Measurements from ENCODE around the gene CTSW.
"Not testable (repeated sequence)": the region's sequence is repeated elsewhere in the genome, so short reads cannot be mapped to it uniquely, and the experiment has no call there.

Gene CTSW, protein sequence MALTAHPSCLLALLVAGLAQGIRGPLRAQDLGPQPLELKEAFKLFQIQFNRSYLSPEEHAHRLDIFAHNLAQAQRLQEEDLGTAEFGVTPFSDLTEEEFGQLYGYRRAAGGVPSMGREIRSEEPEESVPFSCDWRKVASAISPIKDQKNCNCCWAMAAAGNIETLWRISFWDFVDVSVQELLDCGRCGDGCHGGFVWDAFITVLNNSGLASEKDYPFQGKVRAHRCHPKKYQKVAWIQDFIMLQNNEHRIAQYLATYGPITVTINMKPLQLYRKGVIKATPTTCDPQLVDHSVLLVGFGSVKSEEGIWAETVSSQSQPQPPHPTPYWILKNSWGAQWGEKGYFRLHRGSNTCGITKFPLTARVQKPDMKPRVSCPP

DNA sequence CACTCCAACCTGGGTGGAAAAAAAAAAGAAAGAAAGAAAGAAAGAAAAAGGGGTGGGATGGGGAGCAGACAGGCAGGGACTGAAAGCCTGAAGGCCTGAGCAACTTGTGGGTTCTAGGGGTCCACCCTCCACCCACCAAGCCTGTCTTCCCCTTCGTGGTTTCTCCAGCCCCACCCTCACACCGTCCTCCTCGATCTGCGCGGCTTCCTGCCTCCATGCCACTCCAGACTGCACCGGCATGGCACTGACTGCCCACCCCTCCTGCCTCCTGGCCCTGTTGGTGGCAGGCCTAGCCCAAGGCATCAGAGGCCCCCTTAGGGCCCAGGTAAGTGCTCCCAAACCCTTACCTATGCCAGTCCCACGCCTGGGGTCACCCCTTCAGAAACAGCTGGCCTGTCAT lies at the start of gene CTSW:
CTSW (plus strand) TSS at position 221 of the 400 bp plus-strand sequence; CDS start at position 239, 18 bp downstream.
- no peak for DNase-seq (ENCODE audit: low read depth in 2 of 2)

DNA sequence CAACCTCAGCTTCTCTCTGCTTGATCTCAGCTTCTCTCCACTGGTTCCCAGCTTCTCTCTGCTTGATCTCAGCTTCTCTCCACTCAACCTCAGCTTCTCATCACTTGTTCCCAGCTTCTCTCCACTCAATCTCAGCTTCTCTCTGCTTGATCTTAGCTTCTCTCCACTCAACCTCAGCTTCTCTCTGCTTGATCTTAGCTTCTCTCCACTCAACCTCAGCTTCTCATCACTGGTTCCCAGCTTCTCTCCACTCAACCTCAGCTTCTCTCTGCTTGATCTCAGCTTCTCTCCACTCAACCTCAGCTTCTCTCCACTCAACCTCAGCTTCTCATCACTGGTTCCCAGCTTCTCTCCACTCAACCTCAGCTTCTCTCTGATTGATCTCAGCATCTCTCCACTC lies 47.4 kb upstream of the CTSW start:
- not testable (repeated sequence) for DNase-seq (ENCODE audit: low read depth in 2 of 2)

DNA sequence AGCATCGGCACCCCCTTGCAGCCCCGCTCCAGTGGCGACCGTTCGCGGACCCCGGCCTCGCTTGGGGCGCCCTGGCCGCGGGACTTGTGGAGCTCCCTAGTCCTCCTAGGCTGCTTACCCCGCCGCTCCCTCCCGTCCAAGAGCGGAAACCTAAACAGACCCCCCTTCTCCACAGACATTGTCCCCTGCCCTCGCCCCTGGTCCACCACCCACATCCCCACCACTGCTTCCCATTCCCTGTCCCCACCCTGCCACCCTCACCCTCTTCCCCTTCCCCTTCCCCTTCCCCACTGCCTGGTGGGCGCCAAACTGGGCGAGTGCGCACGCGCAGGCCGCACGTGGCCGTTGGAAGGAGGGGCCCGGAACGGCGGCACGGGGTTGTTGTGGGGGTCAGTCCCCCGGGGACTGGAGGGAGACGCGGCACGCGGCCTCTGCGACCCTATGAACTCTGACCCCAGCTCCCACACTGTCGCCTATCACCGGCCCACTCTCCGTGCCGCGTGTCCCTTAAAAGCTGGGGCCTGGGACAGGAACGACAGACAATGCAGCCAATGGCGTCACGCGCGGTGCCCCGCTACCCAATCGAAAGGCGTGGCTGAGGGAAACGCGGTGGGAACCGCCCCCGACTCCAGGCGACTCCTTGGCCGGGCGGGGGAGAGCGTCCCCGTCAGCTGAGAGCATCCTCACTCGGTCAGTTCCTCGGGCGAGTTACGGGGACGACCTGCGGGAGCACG lies 46.2 kb upstream of the CTSW start, which contains the start of gene SNX32:
SNX32 (plus strand) TSS at position 667 of the 734 bp plus-strand sequence. CDS start 103 bp downstream, outside the sequence.
- DNase-seq (ENCODE audit: low read depth in 2 of 2), result peak; percentile 83 to 85

DNA sequence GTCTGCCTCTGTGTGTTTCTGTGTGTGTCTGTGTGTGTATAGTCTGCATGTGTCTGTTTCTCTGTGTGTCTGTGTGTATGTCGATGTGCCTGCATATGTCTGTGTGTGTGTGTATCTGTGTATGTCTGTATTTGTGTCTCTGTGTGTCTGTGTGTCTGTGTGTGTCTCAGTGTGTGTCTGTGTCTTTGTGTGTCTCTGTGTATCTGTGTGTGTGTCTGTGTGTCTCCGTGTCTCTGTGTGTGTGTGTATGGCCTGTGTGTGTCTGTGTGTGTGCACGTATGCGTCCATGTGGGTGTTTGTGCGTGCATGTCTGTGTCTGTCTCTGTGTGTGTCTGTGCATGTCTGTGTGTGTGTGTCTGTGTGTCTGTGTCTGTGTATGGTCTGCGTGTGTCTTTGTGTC lies 45.4 kb upstream of the CTSW start:
- no peak for DNase-seq (ENCODE audit: low read depth in 2 of 2)

DNA sequence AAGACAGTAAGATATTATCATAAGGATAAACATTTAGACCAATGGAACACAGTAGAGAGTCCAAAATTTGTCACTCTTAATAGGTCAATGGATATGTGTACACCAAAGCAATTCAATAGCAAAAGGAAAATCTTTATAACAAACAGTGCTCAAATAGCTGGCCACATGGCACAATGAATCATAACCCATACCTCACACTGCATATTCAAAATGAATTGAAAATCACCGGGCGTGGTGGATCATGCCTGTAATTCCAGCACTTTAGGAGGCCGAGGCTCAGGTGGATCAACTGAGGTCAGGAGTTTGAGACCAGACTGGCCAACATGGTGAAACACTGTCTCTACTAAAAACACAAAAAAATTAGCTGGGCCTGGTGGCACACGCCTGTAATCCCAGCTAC lies 37.5 kb upstream of the CTSW start:
- no peak for DNase-seq (ENCODE audit: low read depth in 2 of 2)

DNA sequence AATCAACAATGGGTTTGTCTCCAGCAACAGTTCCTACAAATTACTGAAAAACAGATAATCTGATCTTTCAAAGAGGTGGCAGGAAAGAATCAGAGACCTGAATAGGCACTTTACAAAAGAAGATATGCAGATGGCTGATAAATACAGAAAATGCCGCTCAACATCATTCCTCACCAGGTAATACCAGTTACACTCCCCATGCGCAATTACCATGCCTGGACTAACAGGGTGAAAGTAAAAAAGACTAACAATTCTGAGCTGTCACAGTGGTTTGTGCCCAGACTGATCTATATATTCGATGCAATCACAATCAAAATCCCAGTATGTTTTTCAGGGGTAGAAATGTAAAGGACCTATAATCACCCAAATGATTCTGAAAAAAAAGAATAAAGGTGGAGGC lies 35.8 kb upstream of the CTSW start:
- no peak for DNase-seq (ENCODE audit: low read depth in 2 of 2)

DNA sequence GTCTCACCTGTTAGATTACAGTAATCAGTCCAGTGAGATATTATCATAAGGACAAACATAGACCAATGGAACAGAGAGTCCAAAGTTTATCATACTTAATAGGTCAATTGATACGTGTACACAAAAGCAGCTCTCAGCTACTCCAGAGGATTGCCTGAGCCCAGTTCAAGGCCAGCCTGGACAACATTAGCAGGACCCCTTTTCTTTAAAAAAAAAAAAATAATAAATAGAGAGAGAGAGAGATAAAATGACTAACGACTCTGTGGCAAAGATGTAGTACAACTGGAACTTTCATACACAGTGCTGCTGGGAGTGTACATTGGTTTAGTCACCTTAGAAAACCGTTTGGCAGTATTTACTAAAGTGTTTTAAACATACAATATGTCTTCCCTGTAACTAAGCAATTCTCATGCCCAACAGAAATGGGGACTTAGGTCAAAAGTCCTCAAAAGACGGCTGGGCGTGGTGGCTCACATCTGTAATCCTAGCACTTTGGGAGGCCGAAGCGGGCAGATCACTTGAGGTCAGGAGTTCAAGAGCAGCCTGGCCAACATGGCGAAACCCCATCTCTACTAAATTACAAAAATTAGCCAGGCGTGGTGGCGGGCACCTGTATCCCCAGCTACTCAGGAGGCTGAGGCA lies 35.3 kb upstream of the CTSW start:
- DNase-seq (ENCODE audit: low read depth in 2 of 2), result no peak

DNA sequence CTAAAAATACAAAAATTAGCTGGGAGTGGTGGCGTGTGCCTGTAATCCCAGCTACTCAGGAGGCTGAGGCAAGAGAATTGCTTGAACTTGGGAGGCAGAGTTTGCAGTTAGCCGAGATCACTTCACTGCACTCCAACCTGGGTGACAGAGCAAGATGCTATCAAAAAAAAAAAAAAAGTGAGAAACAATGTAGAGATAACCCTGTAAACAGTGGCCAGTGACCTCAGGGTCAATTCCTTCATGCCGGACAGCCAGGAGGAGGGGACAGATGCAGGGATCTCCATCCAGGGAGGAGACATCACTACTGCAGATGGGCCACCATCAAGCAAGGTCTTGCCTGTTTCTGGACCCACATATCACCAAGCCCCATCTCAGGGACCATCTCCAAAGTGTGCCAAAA lies 31.9 kb upstream of the CTSW start:
- no peak for DNase-seq (ENCODE audit: low read depth in 2 of 2)

DNA sequence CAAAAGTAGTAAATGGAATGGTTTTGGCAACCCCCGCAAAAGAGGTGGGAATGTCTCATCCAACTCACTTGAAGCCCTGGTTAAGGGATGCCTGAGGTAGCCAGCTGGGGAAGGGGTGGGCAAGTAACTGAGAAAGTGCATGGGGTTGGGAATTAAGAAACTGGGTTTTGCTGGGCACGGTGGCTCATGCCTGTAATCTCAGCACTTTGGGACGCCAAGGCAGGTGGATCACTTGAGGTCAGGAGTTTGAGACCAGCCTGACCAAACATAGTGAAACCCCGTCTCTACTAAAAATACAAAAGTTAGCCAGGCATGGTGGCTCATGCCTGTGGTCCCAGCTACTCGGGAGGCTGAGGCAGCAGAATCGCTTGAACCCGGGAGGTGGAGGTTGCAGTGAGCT lies 30.9 kb upstream of the CTSW start:
- not testable (repeated sequence) for DNase-seq (ENCODE audit: low read depth in 2 of 2)

DNA sequence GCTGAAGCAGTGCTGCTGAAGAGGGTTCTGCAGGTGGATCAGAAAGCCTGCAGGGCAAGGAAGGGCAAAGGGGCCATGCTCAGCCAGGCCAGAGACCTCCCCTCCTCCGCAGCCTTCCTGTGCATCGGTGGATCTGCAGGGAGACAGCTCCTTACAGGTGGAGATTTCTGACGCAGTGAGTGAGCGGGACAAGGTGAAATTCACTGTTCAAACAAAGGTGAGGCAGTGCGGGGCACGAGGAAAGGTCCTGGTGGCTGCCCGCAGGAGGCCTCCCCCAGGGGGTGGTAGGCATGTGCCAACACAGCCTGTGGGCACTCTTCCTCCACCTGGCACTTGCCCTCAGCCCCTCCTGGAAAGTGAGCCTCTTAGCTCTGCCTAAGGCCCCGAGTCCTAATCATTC lies 30.3 kb upstream of the CTSW start:
- DNase-seq (ENCODE audit: low read depth in 2 of 2), result no peak

DNA sequence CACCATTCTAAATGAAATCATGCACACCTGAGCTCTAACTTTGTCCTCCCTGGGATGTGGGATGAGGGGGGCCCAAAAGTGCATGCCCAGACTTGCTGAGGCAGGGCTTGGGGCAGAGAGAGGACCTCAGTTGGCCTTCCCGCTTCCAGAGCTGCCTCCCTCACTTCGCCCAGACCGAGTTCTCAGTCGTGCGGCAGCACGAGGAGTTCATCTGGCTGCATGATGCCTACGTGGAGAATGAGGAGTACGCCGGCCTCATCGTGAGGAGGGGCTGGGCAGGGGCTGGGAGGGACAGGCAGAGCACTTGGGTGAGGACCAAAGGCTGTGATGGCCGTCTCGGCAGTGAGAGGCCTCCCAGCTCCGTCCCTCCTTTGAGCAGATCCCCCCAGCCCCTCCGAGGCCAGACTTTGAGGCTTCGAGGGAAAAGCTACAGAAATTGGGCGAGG lies 29.8 kb upstream of the CTSW start:
- DNase-seq (ENCODE audit: low read depth in 2 of 2), result no peak

DNA sequence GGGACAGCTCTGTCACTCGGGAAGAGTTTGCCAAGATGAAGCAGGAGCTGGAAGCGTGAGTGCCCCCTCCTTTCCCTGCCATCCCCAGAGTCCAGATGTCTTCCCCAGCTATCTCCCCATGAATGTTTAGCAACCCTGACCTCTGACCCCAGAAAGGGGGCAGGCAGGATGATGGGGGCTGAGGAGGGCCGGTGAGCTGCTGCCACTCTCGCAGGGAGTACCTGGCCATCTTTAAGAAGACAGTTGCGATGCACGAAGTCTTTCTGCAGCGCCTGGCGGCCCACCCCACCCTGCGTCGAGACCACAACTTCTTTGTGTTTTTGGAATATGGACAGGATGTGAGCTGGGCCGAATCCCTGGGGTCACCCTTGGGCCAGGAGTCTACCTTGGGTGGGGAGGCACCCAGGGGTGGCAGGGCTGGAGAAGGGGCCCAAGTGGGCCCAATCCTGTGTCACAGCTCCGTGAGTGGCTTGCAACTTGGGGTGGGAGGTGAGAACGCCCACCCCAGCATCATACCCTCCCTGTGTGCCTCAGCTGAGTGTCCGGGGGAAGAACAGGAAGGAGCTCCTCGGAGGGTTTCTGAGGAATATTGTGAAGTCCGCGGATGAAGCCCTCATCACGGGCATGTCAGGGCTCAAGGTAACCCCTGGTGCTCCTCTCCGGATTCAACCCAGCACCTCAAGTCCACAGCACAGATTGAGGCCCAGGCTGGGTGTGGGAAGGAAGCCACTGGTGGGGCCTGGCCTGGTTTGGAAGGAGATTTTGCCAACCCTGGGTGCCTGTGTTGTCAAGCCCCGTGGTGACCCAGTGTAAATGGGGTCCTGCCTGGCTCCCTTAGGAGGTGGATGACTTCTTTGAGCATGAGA lies 29.2 kb upstream of the CTSW start:
- DNase-seq (ENCODE audit: low read depth in 2 of 2), result no peak

DNA sequence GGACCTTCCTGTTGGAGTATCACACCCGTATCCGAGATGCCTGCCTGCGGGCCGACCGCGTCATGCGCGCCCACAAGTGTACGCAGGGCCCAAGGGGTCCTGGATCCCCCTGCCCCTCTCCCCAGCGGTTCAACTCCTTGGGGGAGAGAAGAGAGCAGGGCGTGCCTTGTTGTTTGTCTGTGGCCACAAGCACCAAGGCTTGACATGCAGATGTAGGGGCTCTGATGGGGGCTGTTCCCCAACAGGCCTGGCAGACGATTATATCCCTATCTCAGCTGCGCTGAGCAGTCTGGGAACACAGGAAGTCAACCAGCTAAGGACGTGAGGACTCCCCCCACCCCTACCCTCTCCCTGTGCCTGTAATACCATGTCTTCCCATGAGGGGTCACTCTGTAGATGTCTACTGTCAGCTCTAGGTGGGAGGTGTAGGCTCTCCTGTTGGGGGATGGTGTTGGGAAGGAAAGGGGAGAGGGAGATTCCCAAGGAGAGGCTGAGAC lies 28.5 kb upstream of the CTSW start:
- DNase-seq (ENCODE audit: low read depth in 2 of 2), result no peak

DNA sequence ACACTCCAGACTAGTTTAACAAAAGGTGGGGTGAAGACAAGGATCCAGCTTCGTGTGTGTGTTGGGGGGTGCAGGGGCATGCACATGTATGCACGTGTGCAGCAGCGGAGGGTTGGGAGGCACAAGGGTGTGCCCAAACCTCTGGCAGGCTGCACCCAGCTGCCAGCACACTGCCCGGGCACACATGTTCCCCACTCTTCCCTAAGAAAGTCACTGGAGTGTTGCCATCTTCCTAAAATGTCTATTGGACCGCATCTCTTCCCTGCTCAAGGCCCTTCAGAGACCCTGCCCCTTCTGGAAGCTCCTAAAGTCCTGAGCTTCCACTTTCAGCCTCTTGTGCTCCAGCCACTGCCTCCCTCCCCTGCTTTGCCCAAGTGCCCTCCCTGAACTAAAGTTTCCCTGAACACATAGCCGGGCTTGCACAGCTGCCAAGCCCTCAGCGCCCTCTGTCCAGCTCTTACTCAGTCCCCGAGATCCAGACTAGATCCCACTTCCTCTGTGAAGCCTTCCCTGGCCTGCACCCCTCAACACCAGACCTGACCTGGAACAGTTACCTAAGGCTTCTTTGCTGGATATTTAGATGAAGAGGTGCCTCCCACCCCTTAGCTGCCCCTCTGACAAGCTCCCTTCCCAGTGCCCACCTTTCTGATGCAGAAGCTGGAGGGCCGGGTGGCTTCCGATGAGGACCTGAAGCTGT lies 27.7 kb upstream of the CTSW start:
- DNase-seq (ENCODE audit: low read depth in 2 of 2), result no peak

DNA sequence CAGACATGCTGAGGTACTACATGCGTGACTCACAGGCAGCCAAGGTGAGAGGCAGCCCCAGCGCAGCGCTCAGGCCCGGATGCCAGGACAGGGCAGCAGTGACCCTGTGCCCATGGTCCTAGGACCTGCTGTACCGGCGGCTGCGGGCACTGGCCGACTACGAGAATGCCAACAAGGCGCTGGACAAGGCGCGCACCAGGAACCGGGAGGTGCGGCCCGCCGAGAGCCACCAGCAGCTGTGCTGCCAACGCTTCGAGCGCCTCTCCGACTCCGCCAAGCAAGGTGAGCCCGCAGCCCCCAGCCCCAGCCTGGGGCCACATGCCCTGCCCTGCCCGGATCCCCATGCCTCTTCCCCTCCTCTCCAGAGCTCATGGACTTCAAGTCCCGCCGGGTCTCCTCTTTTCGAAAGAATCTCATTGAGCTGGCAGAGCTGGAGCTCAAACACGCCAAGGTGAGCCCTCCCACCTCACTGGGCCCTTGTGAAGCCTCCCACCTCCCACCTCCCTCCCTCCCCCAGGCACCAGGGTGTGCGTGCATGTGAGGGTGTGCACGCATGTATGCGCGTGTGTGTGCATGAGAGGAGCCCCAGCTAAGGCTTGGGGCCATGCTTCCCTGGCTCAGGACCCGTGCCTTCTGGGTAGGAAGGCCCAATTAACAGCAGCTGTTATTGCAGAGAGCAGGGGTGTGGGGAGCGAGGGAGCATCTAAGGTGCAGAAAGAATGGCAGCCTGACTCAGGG lies 27.0 kb upstream of the CTSW start:
- no peak for DNase-seq (ENCODE audit: low read depth in 2 of 2)

DNA sequence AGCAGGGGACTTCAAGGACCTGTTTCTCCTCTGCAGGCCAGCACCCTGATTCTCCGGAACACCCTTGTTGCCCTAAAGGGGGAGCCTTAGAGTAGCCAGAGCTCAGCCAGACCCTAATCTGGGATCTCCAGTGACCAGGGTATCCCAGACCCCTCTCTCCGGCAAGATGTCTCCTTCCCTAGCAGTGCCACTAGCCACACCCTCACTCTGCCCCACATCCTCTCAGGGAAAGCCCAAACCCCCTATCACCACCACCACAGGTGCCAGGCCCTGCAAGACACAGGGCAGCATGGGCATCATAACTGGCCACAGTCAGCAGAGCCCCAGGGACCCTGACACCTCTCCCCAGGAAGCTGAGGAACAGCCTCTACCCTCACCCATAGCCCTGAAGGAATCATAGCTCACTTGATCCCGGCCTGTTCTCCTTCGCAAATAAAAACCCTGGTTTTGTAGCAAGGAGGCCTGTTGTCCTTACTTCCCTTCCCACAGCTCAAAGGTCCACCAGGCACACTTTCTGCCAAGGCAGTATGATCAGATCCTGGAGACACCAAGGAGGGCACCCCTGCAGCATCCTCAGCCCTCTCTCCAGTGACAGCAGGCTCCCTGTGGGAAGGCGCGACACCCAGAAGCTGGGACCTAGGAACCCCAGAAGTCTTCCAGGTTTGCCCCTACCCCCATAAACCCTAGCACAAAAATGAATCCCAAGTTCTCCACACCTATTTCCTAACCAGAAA lies 26.2 kb upstream of the CTSW start:
- no peak for DNase-seq (ENCODE audit: low read depth in 2 of 2)

DNA sequence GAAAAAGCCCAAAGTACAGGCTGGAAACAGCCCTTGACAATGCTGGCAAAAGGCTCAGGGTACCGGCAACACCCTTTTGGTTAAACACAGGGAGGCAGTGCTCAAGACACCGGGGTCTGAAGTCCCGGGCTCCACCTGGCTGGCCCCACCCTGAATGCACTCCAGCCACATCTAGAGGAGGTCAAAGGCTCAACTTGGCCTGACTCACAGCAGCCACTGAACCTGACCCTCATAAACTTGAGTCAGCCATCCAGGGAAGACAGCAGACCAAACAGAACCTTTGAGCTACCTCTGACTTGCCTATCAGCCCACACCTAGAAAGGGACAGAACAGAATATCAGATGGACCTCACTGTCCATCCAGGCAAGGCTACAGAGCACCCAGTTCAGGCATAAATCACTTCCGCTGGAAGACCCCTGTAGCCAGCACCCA lies 25.5 kb upstream of the CTSW start:
- no peak for DNase-seq (ENCODE audit: low read depth in 2 of 2)

DNA sequence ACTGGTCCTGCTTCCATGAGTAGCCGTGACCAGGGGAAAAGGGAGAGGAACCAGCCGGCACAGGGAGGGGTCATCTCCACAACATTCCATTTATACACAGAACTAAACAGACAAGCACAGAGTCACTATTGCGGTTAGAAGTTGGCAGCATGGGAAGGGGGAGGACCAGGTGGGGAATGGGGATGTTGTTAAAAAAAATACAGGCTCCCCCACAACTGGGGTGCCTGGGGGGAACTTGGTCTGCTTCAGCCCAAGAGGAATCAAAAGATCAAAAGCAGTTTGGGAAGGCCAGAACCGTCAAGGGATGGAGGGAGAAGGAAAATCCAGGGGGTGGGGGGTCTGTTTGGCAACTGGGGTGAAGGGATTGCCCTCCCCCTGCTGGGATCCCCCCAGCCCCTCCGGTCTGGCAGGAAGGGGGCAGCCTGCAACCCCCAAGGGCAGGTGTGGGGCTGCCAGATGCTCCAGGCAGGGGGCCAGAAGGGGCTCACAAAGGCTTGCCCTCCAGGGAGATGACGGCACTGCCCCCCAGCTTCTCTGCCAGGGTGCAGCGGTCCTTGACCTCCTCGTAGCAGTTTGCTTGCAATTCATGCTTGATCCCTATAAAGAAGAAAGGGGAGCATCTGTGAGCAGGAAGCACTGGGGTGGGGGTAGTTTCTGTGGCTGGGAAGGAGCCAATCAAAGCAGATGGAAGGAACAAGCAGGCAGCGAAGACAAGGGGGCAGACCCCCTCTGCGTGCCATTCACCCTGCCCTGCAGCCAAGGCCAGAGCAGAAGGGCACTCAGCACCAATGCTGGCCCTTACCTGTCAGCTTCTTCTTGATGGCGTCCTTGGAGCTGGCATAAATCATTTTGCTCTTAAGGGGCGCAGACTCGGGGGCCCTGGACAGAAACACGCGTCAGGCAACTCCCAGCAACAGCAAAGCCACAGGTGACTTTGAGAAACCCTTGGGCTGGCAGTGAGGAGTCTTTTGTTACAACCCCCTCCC lies 24.5 kb upstream of the CTSW start:
- no peak for DNase-seq (ENCODE audit: low read depth in 2 of 2)
